GM21619 (cell line): ENCODE measurements around the gene GPR141.

Source experiments
- ATAC-seq: cut with Tn5 transposase; IDR thresholded peaks from one replicate; pipeline ENCODE4 v1.9.1; 2021; ENCODE audit not compliant: unreplicated experiment

Gene GPR141

DNA sequence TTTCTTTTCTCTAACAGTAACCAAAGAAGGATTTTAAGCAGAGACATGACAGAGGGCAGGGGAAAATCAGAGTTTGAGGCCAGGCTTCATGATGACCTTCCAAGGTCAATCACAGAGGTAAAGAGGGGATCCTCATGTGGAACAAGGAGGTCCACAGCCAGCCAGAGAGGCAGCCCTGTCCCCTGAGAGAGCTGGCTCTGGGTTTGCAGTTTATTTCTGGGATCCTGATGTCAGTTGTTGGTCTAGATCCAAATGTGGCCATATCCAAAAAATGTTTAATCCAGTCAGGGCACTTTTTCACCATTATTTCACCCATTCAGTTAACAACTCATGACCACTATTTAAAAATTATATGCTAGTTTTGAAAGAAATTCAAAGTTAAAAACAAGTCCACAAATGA, 45.6 kb downstream of the GPR141 start:
- ATAC-seq = no peak

DNA sequence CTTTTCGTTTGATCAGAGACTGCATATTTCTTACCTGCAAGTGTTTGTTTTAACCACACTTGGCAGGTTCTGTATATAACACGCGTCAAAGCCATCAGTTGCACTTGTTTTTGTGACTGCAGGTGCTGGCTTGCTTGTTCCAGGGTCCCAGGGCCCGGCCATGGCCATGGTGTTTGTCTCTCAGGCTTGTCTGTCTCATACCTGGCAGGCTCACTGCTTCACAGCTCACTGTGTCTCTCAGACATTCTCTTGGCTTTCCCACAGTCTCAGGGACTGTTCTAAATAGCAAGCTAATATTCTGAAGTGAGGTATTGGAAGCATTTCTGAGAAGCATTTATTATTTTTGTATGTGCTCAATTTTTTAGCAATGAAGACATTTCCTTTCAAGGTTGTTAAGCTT, 46.9 kb downstream of the GPR141 start:
- ATAC-seq = no peak

- ATAC-seq = peak; percentile 69
These were observed 48.7 kb downstream of the GPR141 start for GRCh38 chr7:37732253-37732652.

DNA sequence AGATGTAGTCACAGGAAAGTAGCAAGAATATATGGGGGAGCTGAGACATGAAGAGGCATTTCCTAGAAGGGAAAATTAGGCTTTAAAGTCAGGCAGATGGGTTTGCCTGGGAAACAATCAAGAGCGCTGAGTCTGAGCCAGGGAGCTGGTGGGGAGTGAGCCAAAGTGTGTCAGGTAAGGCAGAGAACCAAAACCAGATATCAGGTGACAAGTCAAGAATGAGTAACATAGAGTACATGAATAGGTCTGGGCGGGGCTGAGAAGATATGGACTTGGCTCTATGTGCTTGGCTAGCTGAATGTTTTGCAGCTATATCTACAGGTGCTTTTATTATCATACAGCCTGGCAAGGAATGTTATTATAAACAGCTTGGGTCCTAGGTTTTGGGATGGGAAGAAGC, 49.3 kb downstream of the GPR141 start:
- ATAC-seq = no peak

- no peak for ATAC-seq
These were observed 51.6 kb downstream of the GPR141 start for GRCh38 chr7:37735196-37735595.

- no peak for ATAC-seq
These were observed 54.8 kb downstream of the GPR141 start for GRCh38 chr7:37738321-37738720.

DNA sequence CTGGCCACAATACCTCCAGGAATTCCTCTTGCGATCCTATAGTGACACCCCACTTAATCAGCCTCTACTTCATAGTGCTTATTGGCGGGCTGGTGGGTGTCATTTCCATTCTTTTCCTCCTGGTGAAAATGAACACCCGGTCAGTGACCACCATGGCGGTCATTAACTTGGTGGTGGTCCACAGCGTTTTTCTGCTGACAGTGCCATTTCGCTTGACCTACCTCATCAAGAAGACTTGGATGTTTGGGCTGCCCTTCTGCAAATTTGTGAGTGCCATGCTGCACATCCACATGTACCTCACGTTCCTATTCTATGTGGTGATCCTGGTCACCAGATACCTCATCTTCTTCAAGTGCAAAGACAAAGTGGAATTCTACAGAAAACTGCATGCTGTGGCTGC, 56.8 kb downstream of the GPR141 start:
- no peak for ATAC-seq

DNA sequence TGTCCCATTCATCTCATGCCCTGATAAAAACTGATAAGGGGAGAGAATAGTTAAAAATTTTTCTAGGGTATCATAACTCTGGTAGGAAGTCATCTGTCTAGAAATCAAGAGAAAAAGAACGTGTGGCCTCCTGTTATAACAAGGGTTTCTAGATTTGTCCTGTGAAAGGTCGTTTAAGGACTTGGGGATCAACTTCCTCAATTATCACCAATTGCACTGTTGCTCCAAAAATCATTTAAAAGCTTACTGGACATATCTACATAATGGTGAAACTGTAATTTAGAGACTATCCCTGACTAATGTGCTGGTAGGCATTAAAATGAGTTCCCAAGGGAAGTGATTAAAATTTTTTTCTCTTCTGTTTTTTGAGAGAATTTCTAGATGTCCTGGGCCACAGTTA, 58.2 kb downstream of the GPR141 start:
- no peak for ATAC-seq

- no peak for ATAC-seq
These were observed 67.5 kb downstream of the GPR141 start for GRCh38 chr7:37751096-37751495.

- no peak for ATAC-seq
These were observed 70.0 kb downstream of the GPR141 start for GRCh38 chr7:37753398-37754050.

- no peak for ATAC-seq
These were observed 73.4 kb downstream of the GPR141 start for GRCh38 chr7:37756797-37757551.

- ATAC-seq = no peak
These were observed 74.0 kb downstream of the GPR141 start for GRCh38 chr7:37757563-37757962.

DNA sequence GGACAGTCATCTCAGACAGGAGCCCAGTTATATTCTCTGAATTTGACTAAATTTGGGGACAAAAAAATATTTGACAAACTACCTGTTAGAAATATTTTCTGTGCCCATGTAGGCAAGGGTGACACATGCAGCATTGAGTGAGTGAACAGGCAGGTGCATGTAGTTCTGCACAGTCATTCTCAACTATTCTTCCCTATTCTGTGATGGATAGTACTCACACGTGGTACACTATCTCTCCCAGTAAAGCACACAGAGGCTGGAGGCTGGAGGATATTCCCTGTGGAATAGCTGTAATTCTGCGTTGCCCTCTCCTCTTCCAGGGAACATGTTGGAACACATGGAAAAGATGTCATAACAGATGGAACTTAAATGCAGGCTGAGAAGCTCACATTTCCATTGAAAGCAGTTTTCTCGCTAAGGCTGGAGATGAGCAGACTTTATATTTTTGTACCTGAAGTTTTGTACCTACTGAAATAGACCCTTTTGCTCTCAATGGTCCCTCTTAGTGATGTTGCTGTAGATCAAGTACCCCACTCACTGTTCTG, 75.0 kb downstream of the GPR141 start:
- ATAC-seq = no peak

- no peak for ATAC-seq
These were observed 76.0 kb downstream of the GPR141 start for GRCh38 chr7:37759526-37759925.

GRCh38 chr7:37765421-37765829, 81.9 kb downstream of the GPR141 start:
- no peak for ATAC-seq

GRCh38 chr7:37765872-37766525, 82.4 kb downstream of the GPR141 start:
- peak; percentile 86 for ATAC-seq

GRCh38 chr7:37768611-37769010, 85.0 kb downstream of the GPR141 start:
- no peak for ATAC-seq

DNA sequence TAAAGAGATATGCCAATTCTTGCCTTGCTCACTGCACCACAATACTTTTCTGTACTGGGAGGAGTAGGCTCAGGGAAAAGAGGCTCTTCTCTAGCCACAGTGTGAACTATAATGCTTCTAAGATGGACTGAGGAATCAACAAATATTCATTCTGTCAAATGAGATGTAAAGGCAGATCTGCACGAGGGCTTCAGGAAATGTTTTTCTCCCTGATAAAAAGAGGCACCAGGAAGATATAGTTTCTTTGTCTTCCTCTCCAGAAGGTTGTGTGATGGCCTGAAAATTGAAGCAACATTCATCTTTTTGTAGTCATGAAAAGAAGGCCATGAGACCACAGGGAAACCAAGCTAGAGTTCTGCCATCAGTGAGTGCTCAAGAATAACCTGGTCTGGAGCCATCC, 85.7 kb downstream of the GPR141 start:
- ATAC-seq = no peak

- ATAC-seq = no peak
These were observed 86.2 kb downstream of the GPR141 start for GRCh38 chr7:37769726-37770125.

GRCh38 chr7:37770838-37771237, 87.3 kb downstream of the GPR141 start:
- no peak for ATAC-seq

GRCh38 chr7:37771342-37771741, 87.8 kb downstream of the GPR141 start:
- ATAC-seq = no peak

DNA sequence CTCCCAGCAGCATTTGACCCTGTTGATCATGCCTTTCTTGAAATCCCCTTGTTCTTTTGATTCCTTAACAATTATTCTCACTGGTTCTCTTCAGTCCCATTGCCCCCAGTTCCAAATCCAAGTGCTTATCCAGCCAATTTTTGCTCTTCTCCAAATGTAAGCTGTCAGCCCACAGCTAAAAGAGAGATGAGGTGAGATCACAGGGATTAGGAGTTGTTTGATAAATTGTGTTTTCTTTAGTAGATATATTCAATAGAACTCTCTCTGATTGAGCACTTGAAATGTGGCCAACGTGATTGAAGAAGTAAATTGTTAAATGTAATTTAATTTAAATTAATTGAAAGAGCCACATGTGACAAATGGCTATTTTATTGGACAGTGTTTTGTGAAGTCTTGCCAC, 88.2 kb downstream of the GPR141 start:
- ATAC-seq = no peak
